ENCODE data around the gene NAA16. TPM values are rescaled to one million over a fixed set of nuclear protein-coding genes. Genes with fewer than 3 reads are reported as not detected.

Gene NAA16
- total RNA-seq, 4 donors from 2014 or later: 25.4 to 62.2 (median 46.5) TPM

GRCh38 chr13:41325752-41326151, 14.7 kb downstream of the NAA16 start:
- DNase-seq: no peak
- TF ChIP-seq POLR2A (IDR thresholded peaks at IDR 0.05) (no peak), CTCF (IDR thresholded peaks at IDR 0.05) (no peak)
- Histone ChIP-seq H3K27ac (no peak overlapping the region), H3K9me3 (no peaks in the 10 kb centered on the region), H3K36me3 (peaks cover 0 to 3% of the 10 kb centered on the region in 2 donors), H3K4me3 (no peak overlapping the region), H3K27me3 (no peaks in the 10 kb centered on the region), H3K4me1 (no peaks in the 10 kb centered on the region)
- intact Hi-C loops (cut with DNase I; ENCODE audit: low total_unique reads): no loop called here

GRCh38 chr13:41326661-41327060, 15.6 kb downstream of the NAA16 start:
- H3K27ac ChIP-seq: no peak overlapping the region
- TF ChIP-seq CTCF (IDR thresholded peaks at IDR 0.05) (no peak), POLR2A (IDR thresholded peaks at IDR 0.05) (no peak)
- H3K9me3 ChIP-seq: no peaks in the 10 kb centered on the region
- no peaks in the 10 kb centered on the region for H3K27me3 ChIP-seq
- peaks cover 0 to 3% of the 10 kb centered on the region in 2 donors for H3K36me3 ChIP-seq
- no peaks in the 10 kb centered on the region for H3K4me1 ChIP-seq
- no peak for DNase-seq
- intact Hi-C loops (cut with DNase I; ENCODE audit: low total_unique reads): no loop called here
- no peak overlapping the region for H3K4me3 ChIP-seq

GRCh38 chr13:41327994-41328790, 17.1 kb downstream of the NAA16 start:
- no peak overlapping the region for H3K27ac ChIP-seq
- TF ChIP-seq CTCF (IDR thresholded peaks at IDR 0.05) (no peak), POLR2A (IDR thresholded peaks at IDR 0.05) (no peak)
- intact Hi-C loops (cut with DNase I; ENCODE audit: low total_unique reads): no loop called here
- DNase-seq: no peak
- no peaks in the 10 kb centered on the region for H3K9me3 ChIP-seq
- no peak overlapping the region for H3K4me3 ChIP-seq
- no peaks in the 10 kb centered on the region for H3K4me1 ChIP-seq
- peaks cover 0 to 3% of the 10 kb centered on the region in 2 donors for H3K36me3 ChIP-seq
- no peaks in the 10 kb centered on the region for H3K27me3 ChIP-seq

DNA sequence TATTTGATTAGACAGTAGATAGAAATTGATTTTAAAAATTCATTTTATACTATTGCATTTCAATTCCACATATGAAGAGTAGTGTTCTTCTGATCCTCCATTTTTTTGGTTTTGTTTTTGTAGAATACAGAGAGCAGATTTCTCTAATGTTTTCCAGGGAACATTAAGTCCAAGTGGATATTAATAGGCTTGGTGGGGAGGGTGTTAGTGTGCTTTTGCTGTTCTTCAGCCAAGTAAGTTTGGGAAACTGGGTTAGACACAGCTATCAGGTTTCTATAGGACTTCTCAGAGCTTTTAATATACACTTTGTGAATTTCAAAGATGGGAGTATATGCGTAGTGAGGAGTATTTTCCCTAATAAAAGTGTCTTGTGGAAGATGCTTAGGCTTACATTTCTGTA, 21.8 kb downstream of the NAA16 start:
- H3K4me1 ChIP-seq: no peaks in the 10 kb centered on the region
- H3K4me3 ChIP-seq: no peak overlapping the region
- peaks cover 0 to 3% of the 10 kb centered on the region in 2 donors for H3K36me3 ChIP-seq
- TF ChIP-seq CTCF (IDR thresholded peaks at IDR 0.05) (no peak), POLR2A (IDR thresholded peaks at IDR 0.05) (no peak)
- H3K9me3 ChIP-seq: no peaks in the 10 kb centered on the region
- no peak for DNase-seq
- H3K27me3 ChIP-seq: no peaks in the 10 kb centered on the region
- intact Hi-C loops (cut with DNase I; ENCODE audit: low total_unique reads): no loop called here
- no peak overlapping the region for H3K27ac ChIP-seq

DNA sequence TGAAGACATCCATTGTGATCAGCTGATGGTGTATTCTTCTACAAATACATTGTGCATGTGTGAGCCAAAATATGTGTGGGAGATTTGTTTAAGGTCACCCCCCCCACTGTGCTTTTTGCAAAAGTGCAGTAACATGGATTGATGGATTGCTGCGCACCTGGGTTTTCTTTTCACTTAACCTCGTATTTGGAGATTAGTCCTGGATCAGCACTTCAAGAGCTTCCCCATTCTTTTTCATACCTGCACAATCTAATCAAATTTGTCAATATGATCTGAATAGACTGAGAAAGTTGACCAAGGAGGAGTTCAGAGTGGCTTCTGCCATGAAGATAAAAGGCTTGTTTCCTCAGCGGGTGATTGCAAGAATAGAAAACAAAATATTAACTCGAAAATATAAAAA, 23.7 kb downstream of the NAA16 start:
- Histone ChIP-seq H3K9me3 (no peaks in the 10 kb centered on the region), H3K27me3 (no peaks in the 10 kb centered on the region), H3K36me3 (peaks cover 0 to 1% of the 10 kb centered on the region in 2 donors), H3K27ac (no peak overlapping the region), H3K4me1 (no peaks in the 10 kb centered on the region), H3K4me3 (no peak overlapping the region)
- no peak for DNase-seq
- intact Hi-C loops (cut with DNase I; ENCODE audit: low total_unique reads): no loop called here
- no peak for TF ChIP-seq CTCF (IDR thresholded peaks at IDR 0.05)
- no peak for TF ChIP-seq POLR2A (IDR thresholded peaks at IDR 0.05)

Data from uterus (tissue), 4 donors.